HG03097 (cell line): ENCODE results near the gene MTPN.

ENCODE experiments used
- ATAC-seq: cut with Tn5 transposase; IDR thresholded peaks from one replicate; pipeline ENCODE4 v1.9.1; 2021; ENCODE audit not compliant: unreplicated experiment, low FRiP score

The MTPN gene, protein sequence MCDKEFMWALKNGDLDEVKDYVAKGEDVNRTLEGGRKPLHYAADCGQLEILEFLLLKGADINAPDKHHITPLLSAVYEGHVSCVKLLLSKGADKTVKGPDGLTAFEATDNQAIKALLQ

DNA sequence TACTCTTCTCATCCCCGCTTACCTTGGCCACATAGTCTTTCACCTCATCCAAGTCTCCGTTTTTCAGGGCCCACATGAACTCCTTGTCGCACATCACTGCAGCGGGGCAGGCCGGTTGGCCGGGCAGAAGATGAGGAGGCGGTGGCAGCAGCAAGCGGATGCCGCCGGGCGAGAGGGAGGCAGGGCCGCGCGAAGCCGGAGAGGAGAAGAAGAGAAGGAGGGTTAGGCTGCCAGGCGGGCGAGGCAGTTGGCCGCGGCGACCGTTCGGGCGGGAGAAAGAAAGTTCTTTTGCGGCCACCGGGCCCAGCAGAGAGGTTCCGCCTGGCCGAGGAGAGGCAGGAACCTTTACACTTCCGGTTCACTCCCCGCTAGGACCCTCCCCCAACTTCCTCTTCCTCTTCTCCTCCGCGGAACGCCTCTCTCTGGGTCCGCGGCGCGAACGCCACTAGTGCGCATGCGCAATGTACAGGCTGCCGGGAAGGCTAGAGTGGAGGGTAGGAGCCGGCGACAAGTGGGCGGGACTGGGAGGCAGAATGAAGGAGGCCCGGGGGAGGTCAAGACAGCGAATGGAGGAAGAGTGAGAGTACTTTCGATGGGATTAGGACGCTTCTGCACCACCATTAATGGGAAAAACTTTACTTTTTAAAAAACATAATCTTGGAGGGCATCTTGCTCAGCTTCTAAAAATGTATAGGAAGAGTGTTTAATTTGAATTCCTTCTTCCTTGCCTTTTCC is at the start of gene MTPN:
Gene MTPN, minus strand, starts transcription at position 353 of the 735 bp plus-strand sequence. Its CDS starts 259 bp downstream, at position 94.
- ATAC-seq, result peak; percentile 59

- ATAC-seq, result no peak
Observed at GRCh38 chr7:136026209-136026608, 49.0 kb upstream of the MTPN start.

- ATAC-seq, result no peak
Observed at GRCh38 chr7:136023134-136023869, 46.1 kb upstream of the MTPN start.

DNA sequence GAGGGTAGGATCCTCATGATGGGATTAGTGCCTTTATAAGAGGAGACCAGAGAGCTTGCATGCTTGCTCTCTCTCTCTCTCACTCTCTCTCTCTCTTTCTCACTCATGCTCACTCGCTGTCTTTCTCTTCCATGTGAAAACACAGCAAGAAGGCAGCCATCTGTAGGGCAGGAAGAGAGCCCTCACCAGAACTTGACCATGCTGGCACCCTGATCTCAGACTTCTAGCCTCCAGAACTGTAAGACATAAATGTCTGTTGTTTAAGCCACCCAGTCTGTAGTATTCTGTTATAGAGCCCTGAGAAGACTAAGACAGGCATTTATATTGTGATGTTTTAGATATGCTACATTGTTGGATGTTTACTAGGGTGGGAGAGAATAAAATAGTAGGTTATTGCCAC is 43.4 kb upstream of the MTPN start:
- ATAC-seq, result no peak

GRCh38 chr7:136018104-136018503 is 40.9 kb upstream of the MTPN start:
- ATAC-seq, result no peak

DNA sequence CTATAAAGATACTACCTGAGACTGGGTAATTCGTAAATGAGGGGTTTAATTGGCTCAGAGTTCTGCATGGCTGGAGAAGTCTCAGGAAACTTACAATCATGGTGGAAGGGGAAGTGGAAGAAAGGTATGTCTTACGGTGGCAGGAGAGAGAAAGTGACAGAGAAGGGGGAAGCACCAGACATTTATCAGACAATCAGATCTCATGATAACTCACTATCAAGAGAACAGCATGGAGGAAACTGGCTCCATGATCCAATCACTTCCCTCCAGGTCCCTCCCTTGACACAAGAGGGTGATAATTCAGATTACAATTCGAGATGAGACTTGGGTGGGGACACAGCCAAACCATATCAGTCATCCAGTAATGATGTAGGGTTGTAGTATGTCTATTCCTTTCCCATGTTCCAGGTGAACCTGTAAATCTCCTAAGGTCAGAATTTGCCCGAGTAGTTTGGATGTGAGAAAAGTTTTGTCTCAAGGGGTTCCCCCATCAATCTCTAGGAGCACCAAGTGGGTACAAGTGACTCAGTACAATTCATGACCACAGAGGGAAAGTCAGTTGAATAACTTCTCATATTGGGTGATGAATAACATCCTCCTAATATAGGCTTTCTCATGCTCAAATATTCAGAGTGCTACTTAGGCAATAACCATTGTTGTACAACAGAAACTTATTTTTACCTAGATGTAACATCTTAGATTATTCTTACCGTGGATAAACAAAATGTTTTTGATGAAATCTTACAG is 39.7 kb upstream of the MTPN start:
- ATAC-seq, result no peak

DNA sequence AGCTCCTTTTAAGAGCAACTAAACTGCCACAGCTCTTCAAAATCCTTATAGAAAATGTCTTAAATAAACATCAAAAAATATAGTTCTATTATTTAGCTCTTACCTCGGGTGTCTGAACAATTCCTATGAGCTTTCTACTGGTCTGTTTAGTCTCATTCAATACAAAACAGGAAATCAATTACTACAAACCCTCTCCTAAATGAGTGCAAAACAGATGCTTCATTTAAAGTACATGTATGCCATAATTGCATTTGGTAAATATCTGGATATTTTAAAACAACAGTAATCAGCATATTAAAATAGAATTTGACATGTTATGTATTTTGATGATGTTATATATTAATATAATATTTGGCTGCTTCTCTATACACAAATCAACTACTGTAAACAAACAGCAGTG is 38.5 kb upstream of the MTPN start:
- no peak for ATAC-seq

DNA sequence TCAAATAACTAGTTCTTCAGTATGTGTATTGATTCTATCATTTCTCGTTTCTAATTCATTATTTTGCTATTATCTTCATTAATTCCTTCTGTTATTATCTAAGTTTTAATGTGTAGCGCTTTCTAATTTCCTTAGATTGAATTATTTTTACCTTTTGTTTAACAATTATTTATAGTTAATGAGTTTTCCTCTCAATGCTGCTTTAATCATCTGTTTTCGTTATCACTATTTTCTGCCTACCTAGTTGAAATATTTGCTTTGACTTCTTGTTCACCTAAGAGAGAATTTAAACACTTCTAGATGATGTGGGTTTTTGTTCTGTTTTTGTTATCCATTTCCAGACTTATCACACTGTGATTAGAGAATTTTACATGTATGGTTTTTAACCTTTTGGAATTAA is 37.5 kb upstream of the MTPN start:
- ATAC-seq, result no peak

GRCh38 chr7:136012238-136012637 is 35.1 kb upstream of the MTPN start:
- ATAC-seq, result no peak

GRCh38 chr7:136009488-136010079 is 32.4 kb upstream of the MTPN start:
- no peak for ATAC-seq

GRCh38 chr7:136006208-136006607 is 29.0 kb upstream of the MTPN start:
- no peak for ATAC-seq

DNA sequence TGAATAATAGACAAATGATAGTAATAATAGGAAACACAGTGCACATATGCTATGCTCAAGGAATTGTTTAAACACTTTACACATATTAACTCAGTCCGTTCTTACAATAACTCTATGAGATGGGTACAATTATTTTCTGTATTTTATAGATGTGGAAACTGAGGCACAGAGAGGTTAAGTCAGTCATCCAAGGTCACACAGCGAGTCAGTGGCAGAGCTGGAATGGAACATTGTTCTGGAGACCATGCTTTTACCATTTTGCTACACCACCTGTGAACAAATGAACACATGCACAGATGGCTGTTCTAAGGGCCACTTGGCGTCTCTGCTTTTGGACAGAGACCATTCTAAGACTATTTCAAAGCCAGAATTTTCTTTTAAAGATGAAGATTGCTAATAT is 26.9 kb upstream of the MTPN start:
- ATAC-seq, result no peak

DNA sequence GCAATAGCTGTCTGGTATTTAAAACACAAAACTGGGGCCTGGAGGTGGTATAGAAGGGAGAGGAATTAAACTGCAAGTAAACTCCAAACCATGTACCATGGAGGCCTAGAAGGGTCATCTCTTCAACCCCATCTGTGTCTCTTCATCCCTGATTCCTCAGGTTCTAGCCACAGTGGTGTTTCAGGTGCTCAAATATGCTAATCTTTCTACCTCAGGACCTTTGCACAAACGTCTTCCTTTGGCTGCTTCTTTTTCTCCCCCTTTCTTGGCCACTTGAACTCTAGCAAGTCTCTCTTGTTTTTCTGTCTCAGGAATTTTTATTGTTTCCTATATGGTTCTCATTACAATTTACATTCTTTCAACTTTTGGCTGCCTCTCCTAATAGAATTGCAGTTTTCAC is 25.6 kb upstream of the MTPN start:
- no peak for ATAC-seq

DNA sequence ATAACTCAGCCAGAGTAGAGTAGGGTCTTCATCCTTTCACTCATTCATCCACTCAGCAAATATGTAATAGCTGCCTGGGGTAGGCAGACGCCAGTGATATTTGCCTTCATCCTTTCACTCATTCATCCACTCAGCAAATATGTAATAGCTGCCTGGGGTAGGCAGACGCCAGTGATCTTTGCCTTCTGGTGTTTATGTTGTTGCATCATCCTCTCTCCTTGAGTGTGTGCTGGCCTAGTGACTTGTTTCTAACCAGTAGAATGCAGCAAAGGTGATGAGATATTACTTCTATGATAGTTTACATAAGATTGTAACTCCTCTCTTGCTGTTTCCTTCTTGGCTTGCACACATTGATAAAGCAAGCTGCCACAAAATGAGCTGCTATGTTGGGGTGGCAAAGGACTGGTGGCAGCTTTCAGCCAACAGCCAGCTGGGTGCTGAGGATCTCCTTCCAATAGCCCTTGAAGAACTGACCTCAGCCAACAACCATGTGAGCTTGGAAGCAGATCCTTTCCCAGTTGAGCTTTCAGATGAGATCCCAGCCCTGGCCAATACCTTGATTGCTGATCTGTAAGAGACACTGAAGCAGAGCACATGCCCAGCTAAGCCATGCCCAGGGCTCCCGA is 23.2 kb upstream of the MTPN start:
- no peak for ATAC-seq

DNA sequence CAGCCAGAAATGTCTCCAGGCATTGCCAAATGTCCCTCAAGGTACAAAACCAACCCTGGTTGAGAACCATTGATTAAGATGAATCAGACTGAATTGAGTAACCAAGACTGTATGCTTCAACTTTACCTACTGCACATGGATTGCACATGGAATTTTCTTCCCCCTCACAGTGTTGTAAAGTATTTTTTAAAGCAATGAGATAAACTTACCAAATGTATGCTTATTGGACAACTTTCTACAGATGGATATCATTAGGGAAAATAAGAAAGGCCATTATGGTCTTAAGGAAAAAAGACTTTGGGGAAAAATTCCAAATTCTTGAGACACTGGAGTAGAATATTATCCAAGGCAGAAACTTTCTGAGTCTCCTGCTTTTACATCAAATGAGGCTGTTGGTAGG is 20.9 kb upstream of the MTPN start:
- ATAC-seq, result no peak

- ATAC-seq, result no peak
Observed at GRCh38 chr7:135995748-135996147, 18.6 kb upstream of the MTPN start.

- ATAC-seq, result no peak
Observed at GRCh38 chr7:135994466-135995205, 17.5 kb upstream of the MTPN start.

GRCh38 chr7:135993950-135994349 is 16.8 kb upstream of the MTPN start:
- ATAC-seq, result peak; percentile 35

DNA sequence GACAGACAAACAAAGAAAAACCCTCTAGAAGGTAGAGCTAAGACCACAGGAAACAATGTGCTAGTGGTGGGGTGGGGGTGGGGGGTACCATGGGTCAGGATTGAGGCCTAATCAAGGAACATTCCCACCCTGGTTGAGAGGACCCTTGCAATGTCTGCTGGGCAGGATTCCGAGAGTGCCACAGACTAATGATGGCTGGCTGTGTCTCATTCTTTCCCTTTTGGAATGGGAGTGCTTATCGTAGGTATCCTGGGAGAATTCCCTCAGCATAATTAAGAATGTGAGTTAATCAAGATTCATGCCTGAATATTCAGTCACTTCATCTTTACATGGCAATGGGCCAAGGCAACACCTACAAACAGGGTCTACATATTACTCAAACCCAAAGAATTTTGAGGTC is 14.7 kb upstream of the MTPN start:
- ATAC-seq, result no peak

GRCh38 chr7:135991322-135991721 is 14.2 kb upstream of the MTPN start:
- no peak for ATAC-seq
